Right ventricle myocardium superior (tissue), 1 donor: Measurements from ENCODE around the gene UNC13A. TPM values are rescaled to one million over a fixed set of nuclear protein-coding genes. Genes with fewer than 3 reads are reported as not detected.
"Not testable (repeated sequence)": the region's sequence is repeated elsewhere in the genome, so short reads cannot be mapped to it uniquely, and the experiment has no call there.

Source experiments
- ATAC-seq: fragments of 200-7000 bp; cut with Tn5 transposase; one replicate; pipeline ENCODE4 v1.9.1; 2020; ENCODE audit warnings: mild to moderate bottlenecking; ENCODE audit not compliant: poor library complexity
- DNase-seq: peaks from one replicate; pipeline ENCODE4 v3.0.0-alpha.2; 2020
- intact Hi-C: fragments of 100-400 bp; cut with DNase I; formaldehyde crosslinking; loops from one replicate; pipeline ENCODE4 v1.11.2; 2022
- total RNA-seq: library from RNA; stranded (reverse); fragmentation: NEBNext Ultra II Directional; extraction: Animal tissue kit (Norgen Biotek cat#: 25700); gene quantifications from one replicate; pipeline ENCODE4 v1.2.1, GENCODE V29; 2021
- donor health status: DM: no; HTN: yes; CAD: no; lungs with severe emphysema.

The UNC13A gene
- total RNA-seq, 1 donor from 2014 or later, result 0.05 TPM

- intact Hi-C loops, result no loop called here
- DNase-seq (no peak), ATAC-seq (no peak)
Observed at GRCh38 chr19:17562097-17562496, 126.1 kb downstream of the UNC13A start.

- DNase-seq, result peak; percentile 56
- ATAC-seq, result no peak
- intact Hi-C loops, result no loop called here
Observed at GRCh38 chr19:17560205-17560595, 128.0 kb downstream of the UNC13A start.

GRCh38 chr19:17557466-17557865 is 130.7 kb downstream of the UNC13A start:
- ATAC-seq, result no peak
- intact Hi-C loops, result no loop called here
- DNase-seq, result peak; percentile 61

GRCh38 chr19:17556995-17557394 is 131.2 kb downstream of the UNC13A start:
- intact Hi-C loops, result no loop called here
- DNase-seq (no peak), ATAC-seq (no peak)

- DNase-seq (peak; percentile 85), ATAC-seq (peak; percentile 40)
- intact Hi-C loops, result no loop called here
Observed at GRCh38 chr19:17555929-17556813, 132.0 kb downstream of the UNC13A start.

GRCh38 chr19:17555480-17555928 is 132.7 kb downstream of the UNC13A start, which contains the start of gene COLGALT1:
COLGALT1 (plus strand) TSS chr19:17555649; CDS start chr19:17555714, 65 bp downstream.
- intact Hi-C loops, result no loop called here
- ATAC-seq, result peak; percentile 96
- DNase-seq, result peak; percentile 100

GRCh38 chr19:17554968-17555479 is 133.1 kb downstream of the UNC13A start:
- ATAC-seq, result no peak
- intact Hi-C loops, result no loop called here
- DNase-seq, result no peak

GRCh38 chr19:17553256-17553655 is 134.9 kb downstream of the UNC13A start:
- intact Hi-C loops, result no loop called here
- DNase-seq (peak; percentile 78), ATAC-seq (peak; percentile 60)

- intact Hi-C loops, ATAC-seq, DNase-seq: not testable (repeated sequence)
Observed at GRCh38 chr19:17552735-17553134, 135.4 kb downstream of the UNC13A start.

Other genes with a start within 250 kb of the UNC13A start
- 0.11 TPM for gene TMEM221, start 239.7 kb downstream of the UNC13A start, total RNA-seq
- gene NXNL1, start 227.4 kb downstream of the UNC13A start, total RNA-seq, result 0.24 TPM
- gene SLC27A1, start 217.8 kb downstream of the UNC13A start, total RNA-seq, result 64.2 TPM
- gene PGLS, start 176.7 kb downstream of the UNC13A start, total RNA-seq, result 19.6 TPM
- gene COLGALT1, start 132.7 kb downstream of the UNC13A start, total RNA-seq, result 29.9 TPM
- 25.1 TPM for gene MAP1S, start 31.1 kb upstream of the UNC13A start, total RNA-seq
- 0.75 TPM for gene FCHO1, start 63.1 kb upstream of the UNC13A start, total RNA-seq
- gene B3GNT3, start 106.8 kb upstream of the UNC13A start, total RNA-seq, result not detected
- gene INSL3, start 133.2 kb upstream of the UNC13A start, total RNA-seq, result not detected
- gene JAK3, start 159.6 kb upstream of the UNC13A start, total RNA-seq, result 1.5 TPM
- gene RPL18A, start 171.6 kb upstream of the UNC13A start, total RNA-seq, result 723 TPM
- not detected for gene SLC5A5, start 183.6 kb upstream of the UNC13A start, total RNA-seq
- gene CCDC124, start 244.7 kb upstream of the UNC13A start, total RNA-seq, result 84.4 TPM